Tibial nerve (tissue), 4 donors: ENCODE results near the gene PCID2. TPM values are rescaled to one million over a fixed set of nuclear protein-coding genes. Genes with fewer than 3 reads are reported as not detected.

Experiments used
- DNase-seq, 2 donors: peaks; one replicate each; pipeline ENCODE4 v3.0.0-alpha.2; 2019; ENCODE audit warnings: low spot score in 2 of 2
- H3K27ac ChIP-seq, 4 donors: fragments of 200-600 bp; sonication (generic) in 3 of 4; one replicate each; pipeline ENCODE4 v1.5.1; 2017 to 2019; ENCODE audit warnings: mild to moderate bottlenecking in 1 of 4
- H3K27me3 ChIP-seq, 2 donors: fragments of 200-600 bp; sonication (generic) in 1 of 2; one replicate each; pipeline versions ENCODE4 v1.5.1 to v1.6.0; 2017 to 2019
- H3K36me3 ChIP-seq, 3 donors: fragments of 200-600 bp; sonication (generic); one replicate each; pipeline ENCODE4 v1.5.1; 2018 to 2019
- H3K4me1 ChIP-seq, 4 donors: fragments of 200-600 bp; sonication (generic) in 3 of 4; one replicate each; pipeline ENCODE4 v1.5.1; 2017 to 2019
- H3K4me3 ChIP-seq, 4 donors: fragments of 200-600 bp; sonication (generic) in 3 of 4; one replicate each; pipeline ENCODE4 v1.5.1; 2017 to 2019; ENCODE audit warnings: mild to moderate bottlenecking in 1 of 4, moderate library complexity in 1 of 4
- H3K9me3 ChIP-seq, 4 donors: fragments of 200-600 bp; sonication (generic) in 3 of 4; one replicate each; pipeline ENCODE4 v1.5.1; 2017 to 2019
- EP300 ChIP-seq, 2 donors: sonication (generic); formaldehyde crosslinking; IDR thresholded peaks; one replicate each; pipeline ENCODE4 v1.6.1; 2017; ENCODE audit warnings: antibody characterized with exemption in 2 of 2, mild to moderate bottlenecking in 1 of 2
- POLR2A ChIP-seq, 2 donors: fragments of 450-650 bp; IDR thresholded peaks; one replicate each; pipeline ENCODE4 v1.6.1; 2017; ENCODE audit warnings: antibody characterized with exemption in 2 of 2, mild to moderate bottlenecking in 2 of 2, moderate library complexity in 2 of 2
- WGBS, 2 donors: methylation state at CpG; one replicate each; pipeline ENCODE4 v1.1.5; 2018; 5-methylcytosine and 5-hydroxymethylcytosine counted together
- total RNA-seq, 4 donors: library from RNA; depleted of rRNA; stranded (reverse); fragments of >200 nt; gene quantifications; one replicate each; pipeline ENCODE4 v1.1.0, GENCODE V29; 2016
- TF ChIP-seq, protein P1 (sequence below), 5 experiments: fragments of 200-600 bp in 3 of 5; fragments of 450-650 bp in 2 of 5; sonication (generic) in 3 of 5; IDR thresholded peaks; one replicate each; pipeline ENCODE4 v1.5.1; 2016 to 2019; ENCODE audit warnings: antibody characterized with exemption in 5 of 5, mild to moderate bottlenecking in 3 of 5, moderate library complexity in 2 of 5

Gene PCID2
- total RNA-seq, 4 donors from 2014 or later, result 38.6 to 61.5 (median 49.5) TPM

- Histone ChIP-seq H3K4me3 (no peak overlapping the region), H3K9me3 (no peaks in the 10 kb centered on the region), H3K27ac (no peak overlapping the region), H3K27me3 (no peaks in the 10 kb centered on the region), H3K36me3 (peaks cover 0 to 45% (median 0%) of the 10 kb centered on the region in 3 donors), H3K4me1 (peaks cover 0 to 47% (median 11%) of the 10 kb centered on the region in 4 donors)
- no peak for DNase-seq
- TF ChIP-seq, protein P1, sequence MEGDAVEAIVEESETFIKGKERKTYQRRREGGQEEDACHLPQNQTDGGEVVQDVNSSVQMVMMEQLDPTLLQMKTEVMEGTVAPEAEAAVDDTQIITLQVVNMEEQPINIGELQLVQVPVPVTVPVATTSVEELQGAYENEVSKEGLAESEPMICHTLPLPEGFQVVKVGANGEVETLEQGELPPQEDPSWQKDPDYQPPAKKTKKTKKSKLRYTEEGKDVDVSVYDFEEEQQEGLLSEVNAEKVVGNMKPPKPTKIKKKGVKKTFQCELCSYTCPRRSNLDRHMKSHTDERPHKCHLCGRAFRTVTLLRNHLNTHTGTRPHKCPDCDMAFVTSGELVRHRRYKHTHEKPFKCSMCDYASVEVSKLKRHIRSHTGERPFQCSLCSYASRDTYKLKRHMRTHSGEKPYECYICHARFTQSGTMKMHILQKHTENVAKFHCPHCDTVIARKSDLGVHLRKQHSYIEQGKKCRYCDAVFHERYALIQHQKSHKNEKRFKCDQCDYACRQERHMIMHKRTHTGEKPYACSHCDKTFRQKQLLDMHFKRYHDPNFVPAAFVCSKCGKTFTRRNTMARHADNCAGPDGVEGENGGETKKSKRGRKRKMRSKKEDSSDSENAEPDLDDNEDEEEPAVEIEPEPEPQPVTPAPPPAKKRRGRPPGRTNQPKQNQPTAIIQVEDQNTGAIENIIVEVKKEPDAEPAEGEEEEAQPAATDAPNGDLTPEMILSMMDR (IDR thresholded peaks at IDR 0.05), result no peak
- TF ChIP-seq EP300 (IDR thresholded peaks at IDR 0.05) (no peak), POLR2A (IDR thresholded peaks at IDR 0.05) (no peak)
- WGBS, 2 donors, result 70 to 76% methylated on average over 3 of the region's 3 CpGs
Observed at GRCh38 chr13:113218586-113218985, 10.1 kb upstream of the PCID2 start.

DNA sequence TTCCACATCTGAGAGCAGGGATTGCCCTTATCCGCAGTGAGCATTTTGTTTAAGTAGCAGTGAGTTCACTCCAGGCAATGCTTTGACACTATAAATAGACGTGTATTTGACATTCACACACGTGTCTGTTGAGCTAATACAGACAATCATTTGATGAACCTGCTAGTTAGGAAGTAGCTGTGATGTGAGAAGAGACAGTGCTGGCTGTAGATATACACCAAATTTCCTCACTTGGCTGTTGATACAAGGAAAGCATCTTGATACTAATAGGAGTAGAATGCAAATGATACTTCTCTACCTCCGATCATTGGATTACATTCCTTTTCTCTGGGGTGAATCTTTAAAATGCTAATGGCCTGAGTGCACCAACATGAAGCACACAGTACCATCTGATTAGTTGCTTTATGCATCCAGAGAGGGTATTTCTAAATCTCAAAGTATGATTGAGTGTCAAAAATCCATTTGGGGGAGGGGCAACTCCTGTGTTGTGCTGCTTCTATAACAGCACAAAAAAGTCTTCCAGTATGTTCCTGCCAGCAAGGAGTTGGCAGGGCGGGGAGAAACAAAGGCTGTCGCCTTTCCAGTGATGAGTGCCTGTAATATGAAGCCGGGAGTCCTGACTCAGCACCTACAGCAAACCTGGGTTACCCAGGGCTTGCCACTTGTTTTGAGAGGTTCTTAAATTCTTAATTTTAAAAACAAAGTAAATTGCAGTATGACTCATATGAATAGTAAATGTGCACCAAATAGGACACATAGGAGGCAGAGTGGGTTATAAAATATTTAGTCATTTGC is 8.0 kb upstream of the PCID2 start:
- H3K27me3 ChIP-seq, result no peaks in the 10 kb centered on the region
- 33 to 34% methylated on average over 7 of the region's 7 CpGs for WGBS, 2 donors
- H3K36me3 ChIP-seq, result peaks cover 0 to 30% (median 0%) of the 10 kb centered on the region in 3 donors
- DNase-seq, result no peak
- TF ChIP-seq EP300 (IDR thresholded peaks at IDR 0.05) (no peak), POLR2A (IDR thresholded peaks at IDR 0.05) (no peak)
- TF ChIP-seq, protein P1 (IDR thresholded peaks at IDR 0.05), result no peak
- H3K9me3 ChIP-seq, result no peaks in the 10 kb centered on the region
- H3K4me1 ChIP-seq, result peaks cover 0 to 66% (median 14%) of the 10 kb centered on the region in 4 donors
- no peak overlapping the region for H3K4me3 ChIP-seq
- no peak overlapping the region for H3K27ac ChIP-seq

DNA sequence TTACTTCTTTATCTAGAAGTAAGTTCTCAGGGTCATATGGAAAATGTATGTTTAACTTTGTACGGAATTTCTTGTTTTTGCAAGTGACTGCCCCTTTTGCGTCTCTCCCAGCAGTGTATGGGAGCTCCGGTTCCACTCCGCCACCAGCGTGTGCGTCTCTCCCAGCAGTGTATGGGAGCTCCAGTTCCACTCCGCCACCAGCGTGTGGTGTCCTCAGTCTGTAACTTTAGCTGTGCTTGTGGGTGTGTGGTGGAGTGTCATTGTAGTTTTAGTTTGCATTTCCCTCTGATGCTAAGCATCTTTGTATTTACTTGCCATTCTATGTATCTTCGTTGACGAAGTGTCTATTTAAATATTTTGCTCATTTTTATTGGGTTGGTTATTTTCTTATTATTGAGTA is 3.3 kb upstream of the PCID2 start:
- Histone ChIP-seq H3K27ac (no peak overlapping the region), H3K4me3 (no peak overlapping the region), H3K36me3 (peaks cover 0 to 8% (median 0%) of the 10 kb centered on the region in 3 donors), H3K9me3 (no peaks in the 10 kb centered on the region), H3K27me3 (no peaks in the 10 kb centered on the region), H3K4me1 (peaks cover 0 to 72% (median 38%) of the 10 kb centered on the region in 4 donors)
- no peak for DNase-seq
- TF ChIP-seq EP300 (IDR thresholded peaks at IDR 0.05) (no peak), POLR2A (IDR thresholded peaks at IDR 0.05) (no peak)
- TF ChIP-seq, protein P1 (IDR thresholded peaks at IDR 0.05), result no peak
- WGBS, 2 donors, result 95 to 96% methylated on average over 10 of the region's 10 CpGs

DNA sequence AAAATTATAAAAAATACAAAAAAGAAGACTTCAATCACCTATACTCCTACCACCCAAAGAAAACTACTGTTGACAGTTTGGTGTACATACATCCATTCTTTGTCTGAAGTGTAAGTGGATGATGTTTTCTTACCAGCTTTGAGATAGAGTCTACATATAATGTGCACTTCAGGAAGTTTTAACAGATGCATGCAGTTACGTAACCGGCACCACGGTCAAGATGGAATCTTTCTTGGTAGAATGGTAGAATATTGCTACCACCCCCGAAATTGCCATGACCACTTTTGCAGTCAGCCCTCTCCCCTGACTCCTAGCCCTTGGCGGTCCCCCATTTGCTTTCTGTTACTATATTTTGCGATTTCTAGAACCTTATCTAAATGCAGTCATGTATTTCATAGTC is 2.4 kb upstream of the PCID2 start:
- WGBS, 2 donors, result 88 to 90% methylated on average over 6 of the region's 6 CpGs
- Histone ChIP-seq H3K9me3 (no peaks in the 10 kb centered on the region), H3K27me3 (no peaks in the 10 kb centered on the region), H3K36me3 (peaks cover 0 to 8% (median 0%) of the 10 kb centered on the region in 3 donors), H3K4me1 (peaks cover 0 to 72% (median 35%) of the 10 kb centered on the region in 4 donors), H3K27ac (no peak overlapping the region), H3K4me3 (peak overlapping the region in 2 of 4 donors; percentile 75 to 87)
- TF ChIP-seq EP300 (IDR thresholded peaks at IDR 0.05) (no peak), POLR2A (IDR thresholded peaks at IDR 0.05) (no peak)
- TF ChIP-seq, protein P1 (IDR thresholded peaks at IDR 0.05), result no peak
- DNase-seq, result no peak

- WGBS, 2 donors, result 1% methylated on average over 35 to 37 of the region's 67 CpGs
- DNase-seq, result no peak
- Histone ChIP-seq H3K27me3 (no peaks in the 10 kb centered on the region), H3K27ac (peak overlapping the region; percentile 76 to 100 (median 99)), H3K36me3 (peaks cover 0 to 9% (median 0%) of the 10 kb centered on the region in 3 donors), H3K4me1 (peaks cover 0 to 72% (median 35%) of the 10 kb centered on the region in 4 donors), H3K9me3 (no peaks in the 10 kb centered on the region), H3K4me3 (peak overlapping the region; percentile 75 to 99 (median 91))
- TF ChIP-seq POLR2A (IDR thresholded peaks at IDR 0.05), result no peak
- TF ChIP-seq, protein P1 (IDR thresholded peaks at IDR 0.05), result peak in 2 of 5 experiments; percentile 10 to 19
Observed at GRCh38 chr13:113209759-113210421, 1.4 kb upstream of the PCID2 start.
